ENCODE data around the gene TYW3.
"Not testable (repeated sequence)": the region's sequence is repeated elsewhere in the genome, so short reads cannot be mapped to it uniquely, and the experiment has no call there.

Gene TYW3

DNA sequence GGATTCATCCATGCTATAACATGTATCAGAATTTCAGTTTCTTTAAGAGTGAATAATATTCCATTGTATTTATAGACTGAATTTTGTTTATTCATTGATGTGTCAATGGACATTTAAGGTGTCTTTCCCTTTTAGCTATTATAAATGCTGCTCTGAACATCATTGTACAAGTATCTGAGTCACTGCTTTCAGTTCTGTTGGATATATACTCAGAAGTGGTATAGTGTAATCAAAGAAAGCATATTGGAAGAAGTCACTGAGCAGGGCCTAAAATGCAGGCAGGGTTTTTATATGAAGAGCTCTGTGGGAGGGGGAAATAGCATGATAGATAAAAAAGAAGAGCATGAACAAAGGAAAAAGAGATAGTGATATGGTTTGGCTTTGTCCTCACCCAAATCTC lies 22.5 kb downstream of the TYW3 start:
- Histone ChIP-seq H3K27ac (no peak overlapping the region), H3K27me3 (replicated peaks) (no peaks in the 10 kb centered on the region), H3K36me3 (replicated peaks) (peaks cover 30% of the 10 kb centered on the region), H3K4me3 (ENCODE audit: low read depth, low read length) (no peak overlapping the region)
- TF ChIP-seq, protein P1, sequence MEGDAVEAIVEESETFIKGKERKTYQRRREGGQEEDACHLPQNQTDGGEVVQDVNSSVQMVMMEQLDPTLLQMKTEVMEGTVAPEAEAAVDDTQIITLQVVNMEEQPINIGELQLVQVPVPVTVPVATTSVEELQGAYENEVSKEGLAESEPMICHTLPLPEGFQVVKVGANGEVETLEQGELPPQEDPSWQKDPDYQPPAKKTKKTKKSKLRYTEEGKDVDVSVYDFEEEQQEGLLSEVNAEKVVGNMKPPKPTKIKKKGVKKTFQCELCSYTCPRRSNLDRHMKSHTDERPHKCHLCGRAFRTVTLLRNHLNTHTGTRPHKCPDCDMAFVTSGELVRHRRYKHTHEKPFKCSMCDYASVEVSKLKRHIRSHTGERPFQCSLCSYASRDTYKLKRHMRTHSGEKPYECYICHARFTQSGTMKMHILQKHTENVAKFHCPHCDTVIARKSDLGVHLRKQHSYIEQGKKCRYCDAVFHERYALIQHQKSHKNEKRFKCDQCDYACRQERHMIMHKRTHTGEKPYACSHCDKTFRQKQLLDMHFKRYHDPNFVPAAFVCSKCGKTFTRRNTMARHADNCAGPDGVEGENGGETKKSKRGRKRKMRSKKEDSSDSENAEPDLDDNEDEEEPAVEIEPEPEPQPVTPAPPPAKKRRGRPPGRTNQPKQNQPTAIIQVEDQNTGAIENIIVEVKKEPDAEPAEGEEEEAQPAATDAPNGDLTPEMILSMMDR (IDR thresholded peaks at IDR 0.05; ENCODE audit: low read depth, low read length, missing control alignments): no peak
- DNase-seq: no peak
- in situ Hi-C loops (cut with HindIII; ENCODE audit: low pct_ligation_motif_present, low sequenced_read_pairs): no loop called here

DNA sequence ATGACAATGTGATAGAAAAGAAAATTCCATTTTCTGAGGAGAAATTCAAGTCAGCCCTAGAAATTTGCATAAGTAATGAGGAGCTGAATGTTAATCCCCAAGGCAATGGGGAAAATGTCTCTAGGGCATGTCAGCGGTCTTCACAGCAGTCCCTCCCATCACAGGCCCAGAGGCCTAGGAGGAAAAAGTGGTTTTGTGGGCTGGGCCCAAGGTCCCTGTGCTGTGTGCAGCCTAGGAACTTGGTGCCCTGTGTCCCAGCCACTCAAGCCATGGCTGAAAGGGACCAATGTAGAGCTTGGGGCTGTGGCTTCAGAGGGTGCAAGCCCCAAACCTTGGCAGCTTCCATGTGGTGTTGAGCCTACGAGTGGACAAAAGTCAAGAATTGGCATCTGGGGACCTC lies 23.7 kb downstream of the TYW3 start:
- in situ Hi-C loops (cut with HindIII; ENCODE audit: low pct_ligation_motif_present, low sequenced_read_pairs); H3K4me3 ChIP-seq (ENCODE audit: low read depth, low read length); DNase-seq; H3K27me3 ChIP-seq (replicated peaks); H3K27ac ChIP-seq: not testable (repeated sequence)
- peaks cover 27% of the 10 kb centered on the region for H3K36me3 ChIP-seq (replicated peaks)

GRCh38 chr1:74763807-74764206 lies 30.9 kb downstream of the TYW3 start:
- no peak for DNase-seq
- TF ChIP-seq, protein P1 (IDR thresholded peaks at IDR 0.05; ENCODE audit: low read depth, low read length, missing control alignments): no peak
- H3K27me3 ChIP-seq (replicated peaks): no peaks in the 10 kb centered on the region
- H3K27ac ChIP-seq: no peak overlapping the region
- in situ Hi-C loops (cut with HindIII; ENCODE audit: low pct_ligation_motif_present, low sequenced_read_pairs): no loop called here
- H3K36me3 ChIP-seq (replicated peaks): peaks cover 4% of the 10 kb centered on the region
- no peak overlapping the region for H3K4me3 ChIP-seq (ENCODE audit: low read depth, low read length)

GRCh38 chr1:74766579-74766978 lies 33.6 kb downstream of the TYW3 start:
- Histone ChIP-seq H3K27me3 (replicated peaks) (no peaks in the 10 kb centered on the region), H3K36me3 (replicated peaks) (peaks cover 4% of the 10 kb centered on the region), H3K27ac (no peak overlapping the region), H3K4me3 (ENCODE audit: low read depth, low read length) (no peak overlapping the region)
- DNase-seq: no peak
- TF ChIP-seq, protein P1 (IDR thresholded peaks at IDR 0.05; ENCODE audit: low read depth, low read length, missing control alignments): no peak
- in situ Hi-C loops (cut with HindIII; ENCODE audit: low pct_ligation_motif_present, low sequenced_read_pairs): no loop called here

DNA sequence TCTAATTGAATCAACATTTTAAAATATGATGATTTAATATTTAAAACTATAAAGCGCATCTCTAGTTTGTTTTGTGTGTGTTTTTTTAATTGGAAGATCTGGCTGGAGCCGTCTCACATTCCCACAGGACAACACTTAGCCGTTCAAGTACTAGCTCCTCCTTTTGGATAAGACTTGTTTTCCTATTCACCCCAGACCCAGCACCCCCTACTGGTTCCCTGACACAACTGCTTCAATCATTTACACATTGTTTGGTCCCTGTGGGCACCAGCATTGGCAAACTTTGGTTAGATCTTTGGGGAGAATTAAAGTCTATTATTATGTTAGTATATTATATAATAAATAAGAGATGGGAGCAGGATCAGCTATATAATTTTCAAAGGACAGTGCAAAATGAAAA lies 34.5 kb downstream of the TYW3 start:
- TF ChIP-seq, protein P1 (IDR thresholded peaks at IDR 0.05; ENCODE audit: low read depth, low read length, missing control alignments): peak; percentile 63
- Histone ChIP-seq H3K27me3 (replicated peaks) (no peaks in the 10 kb centered on the region), H3K36me3 (replicated peaks) (peaks cover 4% of the 10 kb centered on the region), H3K4me3 (ENCODE audit: low read depth, low read length) (no peak overlapping the region), H3K27ac (no peak overlapping the region)
- in situ Hi-C loops (cut with HindIII; ENCODE audit: low pct_ligation_motif_present, low sequenced_read_pairs): no loop called here
- DNase-seq: peak; percentile 11

- Histone ChIP-seq H3K36me3 (replicated peaks) (no peaks in the 10 kb centered on the region), H3K4me3 (ENCODE audit: low read depth, low read length) (no peak overlapping the region), H3K27ac (no peak overlapping the region), H3K27me3 (replicated peaks) (no peaks in the 10 kb centered on the region)
- DNase-seq: peak; percentile 53
- TF ChIP-seq, protein P1 (IDR thresholded peaks at IDR 0.05; ENCODE audit: low read depth, low read length, missing control alignments): peak; percentile 71
- in situ Hi-C loops (cut with HindIII; ENCODE audit: low pct_ligation_motif_present, low sequenced_read_pairs): no loop called here
These were observed 39.1 kb downstream of the TYW3 start for GRCh38 chr1:74771913-74772515.
